ENCODE results near the gene VASP. TPM values are rescaled to one million over a fixed set of nuclear protein-coding genes. Genes with fewer than 3 reads are reported as not detected.

The VASP gene
- total and polyA plus RNA-seq, 11 donors, result 31.2 to 106 (median 49.5) TPM

DNA sequence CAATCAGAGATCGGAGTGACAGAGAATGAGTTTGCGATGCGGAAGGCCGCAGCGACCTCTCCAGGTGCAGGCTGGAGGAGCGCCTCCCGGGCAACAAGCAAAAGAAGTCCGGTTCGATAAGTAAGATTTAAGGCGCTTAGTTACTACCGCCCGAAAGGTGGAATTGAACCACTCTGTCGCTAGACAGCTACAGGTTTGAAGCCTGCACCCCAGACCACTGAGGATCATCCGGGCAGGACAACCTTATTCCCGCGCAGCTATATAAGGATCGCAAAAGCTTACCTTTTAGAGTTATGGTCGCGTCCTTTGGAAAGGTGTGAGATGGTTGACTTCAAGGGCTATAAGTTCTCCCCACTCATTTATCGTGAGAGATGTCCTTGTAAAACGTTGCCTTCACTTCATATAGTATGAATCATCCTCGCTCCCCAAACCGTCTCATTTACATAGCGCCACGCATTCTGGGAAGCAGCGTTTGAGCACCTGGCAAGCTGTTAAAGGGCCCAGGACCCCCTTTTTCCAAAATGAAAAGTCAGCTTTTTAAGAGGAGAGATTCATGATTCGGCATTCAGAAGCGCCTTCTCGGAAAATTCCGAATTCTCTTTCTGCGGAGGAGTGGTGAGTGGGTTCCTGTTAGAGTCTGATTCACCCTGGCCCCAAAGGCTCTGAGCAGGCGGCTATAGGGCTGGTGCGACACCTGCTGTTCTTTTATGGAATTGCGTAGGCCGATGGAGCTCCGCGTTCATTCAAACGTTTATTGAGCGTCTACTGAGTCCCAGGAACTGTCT, 28.6 kb upstream of the VASP start:
- peak in 1 of 2 donors; percentile 27 for TF ChIP-seq POLR2A (IDR thresholded peaks at IDR 0.05)
- TF ChIP-seq, protein P1, sequence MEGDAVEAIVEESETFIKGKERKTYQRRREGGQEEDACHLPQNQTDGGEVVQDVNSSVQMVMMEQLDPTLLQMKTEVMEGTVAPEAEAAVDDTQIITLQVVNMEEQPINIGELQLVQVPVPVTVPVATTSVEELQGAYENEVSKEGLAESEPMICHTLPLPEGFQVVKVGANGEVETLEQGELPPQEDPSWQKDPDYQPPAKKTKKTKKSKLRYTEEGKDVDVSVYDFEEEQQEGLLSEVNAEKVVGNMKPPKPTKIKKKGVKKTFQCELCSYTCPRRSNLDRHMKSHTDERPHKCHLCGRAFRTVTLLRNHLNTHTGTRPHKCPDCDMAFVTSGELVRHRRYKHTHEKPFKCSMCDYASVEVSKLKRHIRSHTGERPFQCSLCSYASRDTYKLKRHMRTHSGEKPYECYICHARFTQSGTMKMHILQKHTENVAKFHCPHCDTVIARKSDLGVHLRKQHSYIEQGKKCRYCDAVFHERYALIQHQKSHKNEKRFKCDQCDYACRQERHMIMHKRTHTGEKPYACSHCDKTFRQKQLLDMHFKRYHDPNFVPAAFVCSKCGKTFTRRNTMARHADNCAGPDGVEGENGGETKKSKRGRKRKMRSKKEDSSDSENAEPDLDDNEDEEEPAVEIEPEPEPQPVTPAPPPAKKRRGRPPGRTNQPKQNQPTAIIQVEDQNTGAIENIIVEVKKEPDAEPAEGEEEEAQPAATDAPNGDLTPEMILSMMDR (IDR thresholded peaks at IDR 0.05), result peak; percentile 95 to 99 (median 97)
- Histone ChIP-seq H3K36me3 (no peaks in the 10 kb centered on the region), H3K27ac (peak overlapping the region; percentile 91 to 99 (median 96)), H3K4me1 (peaks cover 0 to 28% (median 9%) of the 10 kb centered on the region in 12 donors), H3K4me3 (peak overlapping the region; percentile 28 to 68 (median 54)), H3K27me3 (peaks cover 0 to 8% (median 0%) of the 10 kb centered on the region in 9 donors), H3K9me3 (no peaks in the 10 kb centered on the region)
- 0% methylated on average over 38 to 39 of the region's 39 CpGs for WGBS, 4 donors
- DNase-seq (peak; percentile 81 to 87 (median 83)), ATAC-seq (peak; percentile 94 to 98 (median 96))
- intact Hi-C loops (cut with DNase I), result loop anchor here (1.0 to 10.0 kb wide), 4 partner anchors 39 to 54 kb away; partner anchors contain the start of gene ERCC1 (in 1 of the 10)

DNA sequence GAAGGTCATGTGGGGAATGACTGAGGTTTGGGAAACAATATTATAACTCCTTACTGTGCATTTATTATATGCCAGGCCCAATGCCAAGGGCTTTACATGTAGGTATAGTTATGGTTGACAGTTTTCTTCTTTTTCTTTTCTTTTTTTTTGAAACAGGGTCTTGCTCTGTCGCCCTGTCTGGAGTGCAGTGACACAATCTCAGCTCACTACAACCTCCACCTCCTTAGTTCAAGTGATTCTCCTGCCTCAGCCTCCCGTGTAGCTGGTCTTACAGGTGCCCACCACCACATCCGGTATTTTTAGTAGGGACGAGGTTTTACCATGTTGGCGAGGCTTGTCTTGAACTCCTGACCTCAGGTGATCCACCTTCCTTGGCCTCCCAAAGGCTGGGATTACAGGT, 24.2 kb upstream of the VASP start:
- no peak overlapping the region for H3K27ac ChIP-seq
- no peaks in the 10 kb centered on the region for H3K27me3 ChIP-seq
- H3K4me3 ChIP-seq, result no peak overlapping the region
- intact Hi-C loops (cut with DNase I), result no loop called here
- H3K4me1 ChIP-seq, result peaks cover 0 to 12% (median 4%) of the 10 kb centered on the region in 12 donors
- 84 to 93% (median 91%) methylated on average over 5 of the region's 5 CpGs for WGBS, 4 donors
- ATAC-seq (no peak), DNase-seq (no peak)
- H3K36me3 ChIP-seq, result peaks cover 0 to under 1% (median 0%) of the 10 kb centered on the region in 9 donors
- TF ChIP-seq POLR2A (IDR thresholded peaks at IDR 0.05), result no peak
- TF ChIP-seq, protein P1 (IDR thresholded peaks at IDR 0.05), result no peak
- H3K9me3 ChIP-seq, result no peaks in the 10 kb centered on the region

DNA sequence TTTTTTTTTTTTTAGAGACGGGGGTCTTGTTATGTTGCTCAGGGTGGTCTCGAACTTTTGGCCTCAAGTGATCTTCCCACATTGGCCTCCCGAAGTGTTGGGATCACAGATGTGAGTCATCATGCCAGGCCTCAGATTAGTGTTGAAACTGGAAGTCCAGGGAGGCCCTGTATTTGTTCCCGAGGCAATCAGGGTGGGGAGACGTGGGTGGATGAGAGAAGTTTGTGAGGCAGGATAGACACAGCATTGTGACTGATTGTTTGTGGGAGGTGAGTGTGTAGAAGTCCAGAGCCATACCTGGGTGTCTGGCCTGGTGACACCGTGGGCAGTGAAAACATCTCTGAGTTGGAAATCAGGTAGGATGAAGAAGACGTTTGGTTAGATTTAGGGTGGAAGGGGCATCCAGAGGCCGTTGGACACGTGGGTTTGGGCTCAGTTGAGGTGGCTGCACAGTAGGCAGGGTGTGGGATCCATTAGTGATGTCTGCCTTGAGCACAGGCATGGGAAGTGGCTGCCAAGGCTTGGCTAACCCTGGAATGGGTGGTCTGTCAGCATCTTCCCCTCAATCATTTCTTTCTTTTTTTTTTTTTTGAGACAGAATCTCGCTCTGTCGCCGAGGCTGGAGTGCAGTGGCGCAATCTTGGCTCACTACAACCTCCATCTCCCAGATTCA, 22.9 kb upstream of the VASP start:
- H3K27ac ChIP-seq, result no peak overlapping the region
- ATAC-seq (no peak), DNase-seq (no peak)
- peaks cover 0 to 5% (median 0%) of the 10 kb centered on the region in 12 donors for H3K4me1 ChIP-seq
- intact Hi-C loops (cut with DNase I), result no loop called here
- no peaks in the 10 kb centered on the region for H3K9me3 ChIP-seq
- H3K4me3 ChIP-seq, result no peak overlapping the region
- H3K36me3 ChIP-seq, result peaks cover 0 to 7% (median 0%) of the 10 kb centered on the region in 9 donors
- TF ChIP-seq, protein P1 (IDR thresholded peaks at IDR 0.05), result no peak
- TF ChIP-seq POLR2A (IDR thresholded peaks at IDR 0.05), result no peak
- no peaks in the 10 kb centered on the region for H3K27me3 ChIP-seq
- 73 to 84% (median 78%) methylated on average over 13 of the region's 13 CpGs for WGBS, 4 donors

Measured in heart left ventricle (tissue), 16 donors.